PC-9 (cell line): ENCODE data around the gene HES1. TPM values are rescaled to one million over a fixed set of nuclear protein-coding genes. Genes with fewer than 3 reads are reported as not detected.

Experiments
- BruUV-seq: library from RNA; stranded (reverse); fragments of 400-500 nt; replicated peaks from 2 replicates; lab custom pipeline; 2021; lab: Mats Ljungman, UMichigan
- CTCF ChIA-PET: fragments of 300-600 bp; sonication (Branson Sonifier 250); formaldehyde crosslinking; loops from one replicate; lab custom pipeline; 2022; ENCODE audit warnings: antibody characterized with exemption; lab: Charles Lee
- POLR2A ChIA-PET: fragments of 300-600 bp; sonication (Branson Sonifier 250); formaldehyde crosslinking; loops from one replicate; lab custom pipeline; 2022; ENCODE audit warnings: antibody characterized with exemption; ENCODE audit not compliant: unreplicated experiment; lab: Charles Lee
- DNase-seq, 2 experiments: peaks; one replicate each; pipeline versions ENCODE4 v3.0.0 to v3.0.0-alpha.2; 2015 to 2022; ENCODE audit warnings: mixed read lengths in 1 of 2
- H2AFZ ChIP-seq: fragments of 200-600 bp; sonication (generic); 2 replicates; pipeline ENCODE4 v1.8.1; 2017; ENCODE audit warnings: antibody characterized with exemption
- H3F3A ChIP-seq: fragments of 200-600 bp; sonication (generic); 2 replicates; pipeline ENCODE4 v1.8.1; 2017; ENCODE audit warnings: antibody characterized with exemption, mild to moderate bottlenecking, low read depth; ENCODE audit not compliant: insufficient read depth
- H3K27ac ChIP-seq: fragments of 200-600 bp; sonication (generic); 2 replicates; pipeline ENCODE4 v1.6.1; 2016; ENCODE audit warnings: mixed run types
- H3K27me3 ChIP-seq: fragments of 200-600 bp; sonication (generic); 2 replicates; pipeline ENCODE4 v1.6.1; 2016; ENCODE audit warnings: low read depth, mixed run types; ENCODE audit not compliant: insufficient read depth
- H3K36me3 ChIP-seq: fragments of 200-600 bp; sonication (generic); 2 replicates; pipeline ENCODE4 v1.6.1; 2016; ENCODE audit warnings: low read depth, mixed run types
- H3K4me1 ChIP-seq: fragments of 200-600 bp; sonication (generic); replicated peaks from 2 replicates; pipeline ENCODE4 v1.6.1; 2016; ENCODE audit warnings: mixed run types; ENCODE audit not compliant: insufficient read depth
- H3K4me2 ChIP-seq: fragments of 200-600 bp; sonication (generic); 2 replicates; pipeline ENCODE4 v1.6.1; 2017; ENCODE audit warnings: mixed run types
- H3K4me3 ChIP-seq: fragments of 200-600 bp; sonication (generic); 2 replicates; pipeline ENCODE4 v1.6.1; 2016; ENCODE audit warnings: mixed run types
- H3K79me2 ChIP-seq: fragments of 200-600 bp; sonication (generic); 2 replicates; pipeline ENCODE4 v1.6.1; 2017; ENCODE audit warnings: low read depth, mixed run types
- H3K9me2 ChIP-seq: fragments of 200-600 bp; sonication (generic); 2 replicates; pipeline ENCODE4 v1.8.1; 2017; ENCODE audit warnings: mild to moderate bottlenecking; ENCODE audit not compliant: insufficient read depth
- H3K9me3 ChIP-seq: fragments of 200-600 bp; sonication (generic); 2 replicates; pipeline ENCODE4 v1.8.1; 2016; ENCODE audit warnings: low read depth; ENCODE audit not compliant: insufficient read depth
- H4K20me1 ChIP-seq: fragments of 200-600 bp; sonication (generic); 2 replicates; pipeline ENCODE4 v1.8.1; 2017; ENCODE audit not compliant: insufficient read depth
- CTCF ChIP-seq: fragments of 200-600 bp; sonication (generic); conservative IDR thresholded peaks from 2 replicates; pipeline ENCODE4 v1.6.1; 2017; ENCODE audit warnings: mixed run types, antibody characterized with exemption, mild to moderate bottlenecking, moderate library complexity
- EZH2 ChIP-seq: fragments of 200-600 bp; sonication (generic); IDR thresholded peaks from 2 replicates; pipeline ENCODE4 v1.8.0; 2017; ENCODE audit warnings: antibody characterized with exemption, low read depth
- intact Hi-C: fragments of 100-400 bp; cut with micrococcal nuclease; formaldehyde crosslinking; loops from one replicate; pipeline ENCODE4 v1.10.0; 2022; ENCODE audit not compliant: unreplicated experiment
- total RNA-seq: library from RNA; stranded (reverse); gene quantifications from 2 replicates; pipeline ENCODE4 v1.2.3, GENCODE V29; 2021

Gene HES1
- total RNA-seq, 1 experiment from 2014 or later = 66.5 TPM

- Histone ChIP-seq H3K4me2 (peak overlapping the region; percentile 93), H3K4me1 (peaks cover 58% of the 10 kb centered on the region), H3K79me2 (peaks cover 39% of the 10 kb centered on the region), H3K9me3 (no peaks in the 10 kb centered on the region), H2AFZ (no peak overlapping the region), H3K4me3 (peak overlapping the region; percentile 94), H3K27ac (peak overlapping the region; percentile 98), H3F3A (peaks cover 77% of the 10 kb centered on the region), H3K36me3 (peaks cover 24% of the 10 kb centered on the region), H4K20me1 (peaks cover 8% of the 10 kb centered on the region; the same call in 1 of the 2 replicates), H3K27me3 (no peaks in the 10 kb centered on the region), H3K9me2 (no peaks in the 10 kb centered on the region)
- BruUV-seq = no TSS peak
- DNase-seq = peak; percentile 60 to 93
- TF ChIP-seq CTCF (0 out of 2 replicates have a peak, but pooled peaks have one; percentile 9), EZH2 (no peak)
- ChIA-PET CTCF (interaction anchor here (0.6 to 2.1 kb wide), 6 partner anchors 132 to 477 kb away, joined by 3 to 9 read pairs (median 4); no protein-coding TSS in a partner anchor), POLR2A (interaction anchor here (0.5 to 2.0 kb wide), 13 partner anchors 30 to 538 kb away, joined by 3 to 26 read pairs (median 5); no protein-coding TSS in a partner anchor)
- intact Hi-C loops = loop anchor here (5.0 kb wide), 2 partner anchors 348 to 532 kb away; partner anchors contain the start of gene ATP13A3
These were observed 3.3 kb downstream of the HES1 start for GRCh38 chr3:194139071-194139813.

GRCh38 chr3:194139814-194140391 is 4.0 kb downstream of the HES1 start:
- Histone ChIP-seq H3K27ac (peak overlapping the region; percentile 98), H3F3A (peaks cover 81% of the 10 kb centered on the region), H3K36me3 (peaks cover 24% of the 10 kb centered on the region), H3K4me3 (peak overlapping the region; percentile 94), H2AFZ (no peak overlapping the region), H3K9me3 (no peaks in the 10 kb centered on the region), H3K4me2 (peak overlapping the region; percentile 93), H4K20me1 (peaks cover 8% of the 10 kb centered on the region; the same call in 1 of the 2 replicates), H3K27me3 (no peaks in the 10 kb centered on the region), H3K79me2 (peaks cover 39% of the 10 kb centered on the region), H3K4me1 (peaks cover 64% of the 10 kb centered on the region), H3K9me2 (no peaks in the 10 kb centered on the region)
- ChIA-PET POLR2A (interaction anchor here (0.6 to 2.0 kb wide), 11 partner anchors 9 to 539 kb away, joined by 3 to 26 read pairs (median 6); no protein-coding TSS in a partner anchor), CTCF (interaction anchor here (0.6 to 2.1 kb wide), 4 partner anchors 131 to 478 kb away, joined by 3 to 6 read pairs (median 4); no protein-coding TSS in a partner anchor)
- no TSS peak for BruUV-seq
- peak in 1 of 2 experiments; percentile 64 for DNase-seq
- TF ChIP-seq CTCF (no peak), EZH2 (no peak)
- intact Hi-C loops = loop anchor here (5.0 kb wide), 2 partner anchors 347 to 533 kb away; partner anchors contain the start of gene ATP13A3
